Activated CD4-positive, alpha-beta T cell treated with anti-CD3 and anti-CD28 coated beads for 48 hours (primary cell): ENCODE measurements around the gene RIMBP3B.
"Not testable (repeated sequence)": the region's sequence is repeated elsewhere in the genome, so short reads cannot be mapped to it uniquely, and the experiment has no call there.

Source experiments
- DNase-seq: peaks from one replicate; pipeline ENCODE4 v3.0.0-alpha.2; 2020

Gene RIMBP3B

GRCh38 chr22:21383701-21384467 lies at the start of gene RIMBP3B:
RIMBP3B (plus strand) TSS chr22:21383751; CDS start chr22:21383859, 108 bp downstream.
- not testable (repeated sequence) for DNase-seq

DNA sequence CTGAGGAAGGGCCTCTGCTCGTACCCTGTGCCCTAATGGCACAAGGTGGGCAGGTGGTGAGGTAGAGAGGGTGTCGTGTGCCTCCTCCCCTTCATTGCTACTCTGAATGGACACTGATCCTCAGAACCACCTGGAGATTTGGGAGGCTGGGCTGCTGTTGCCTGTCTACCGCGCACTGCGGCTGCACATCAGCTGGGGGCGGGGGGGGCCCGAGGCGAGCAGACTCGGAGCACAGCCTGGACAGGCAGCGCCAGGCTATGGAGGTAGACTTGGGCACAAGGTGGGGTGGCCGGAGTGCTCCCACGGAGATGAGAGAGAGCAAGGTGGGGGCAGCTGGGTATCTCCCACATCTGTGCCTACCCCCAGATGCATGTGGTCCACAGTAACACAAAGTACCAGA lies 26.0 kb upstream of the RIMBP3B start:
- DNase-seq, result not testable (repeated sequence)

DNA sequence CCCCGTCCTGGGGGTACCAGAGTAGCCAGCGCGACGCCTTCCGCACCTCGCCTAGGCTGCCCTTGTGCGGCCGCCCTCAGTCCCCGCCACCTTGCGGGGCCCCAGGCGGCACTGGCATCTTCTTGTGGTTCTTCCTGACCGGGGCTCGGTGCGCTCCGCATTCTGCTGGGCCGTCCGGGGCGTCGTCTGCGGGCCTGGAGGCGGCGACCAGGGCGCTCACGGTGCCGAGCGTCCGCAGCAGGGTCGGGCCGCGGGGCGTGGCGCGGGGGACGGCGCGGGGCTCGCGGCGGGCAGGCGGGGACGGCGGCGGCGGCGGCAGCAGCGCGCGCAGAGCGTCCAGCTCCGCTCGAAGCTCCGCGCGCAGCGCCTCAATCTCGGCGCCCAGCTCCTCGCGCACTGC lies 23.0 kb upstream of the RIMBP3B start:
- not testable (repeated sequence) for DNase-seq

- DNase-seq, result not testable (repeated sequence)
Measured at GRCh38 chr22:21362473-21362872, 21.1 kb upstream of the RIMBP3B start.

DNA sequence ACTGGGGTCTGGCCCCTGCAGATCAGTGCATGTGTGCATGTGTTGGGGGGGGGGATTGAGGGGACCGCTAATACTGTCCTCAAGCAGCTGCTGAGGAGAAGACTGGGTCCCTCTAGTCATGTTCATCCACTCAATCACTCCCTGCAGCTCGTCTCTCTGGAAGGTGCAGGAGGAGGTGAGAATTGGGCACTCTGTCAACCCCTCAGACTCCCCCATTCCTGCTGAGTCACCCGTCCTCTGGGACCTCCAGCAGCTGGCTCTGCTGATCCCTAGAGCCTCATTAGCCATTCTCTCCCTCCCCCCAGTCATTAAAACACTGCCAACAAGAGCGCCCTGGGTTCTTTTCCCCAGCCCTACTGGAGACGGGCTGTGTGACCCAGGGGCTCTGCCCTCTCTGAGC lies 20.5 kb upstream of the RIMBP3B start:
- not testable (repeated sequence) for DNase-seq

DNA sequence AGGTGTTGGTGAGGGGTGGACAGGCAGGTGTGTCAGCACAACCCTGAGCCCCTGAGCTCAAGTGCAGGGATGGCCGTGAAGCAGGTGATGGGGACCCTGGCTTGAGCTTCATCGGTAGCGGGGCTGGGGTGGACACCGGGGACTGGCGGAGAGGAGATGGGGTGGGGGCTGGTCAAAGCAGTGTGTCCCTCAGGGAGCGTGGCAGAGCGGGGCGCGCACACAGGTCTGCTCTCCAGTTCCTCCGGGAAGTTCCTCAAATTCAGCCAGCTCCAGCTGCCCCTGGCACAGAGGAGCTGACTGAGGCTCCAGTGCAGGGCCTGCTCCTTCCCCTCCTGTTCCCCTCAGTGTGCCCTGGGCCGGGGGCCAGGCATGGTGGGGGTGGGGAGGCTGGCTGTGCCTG lies 19.7 kb upstream of the RIMBP3B start:
- DNase-seq, result not testable (repeated sequence)

DNA sequence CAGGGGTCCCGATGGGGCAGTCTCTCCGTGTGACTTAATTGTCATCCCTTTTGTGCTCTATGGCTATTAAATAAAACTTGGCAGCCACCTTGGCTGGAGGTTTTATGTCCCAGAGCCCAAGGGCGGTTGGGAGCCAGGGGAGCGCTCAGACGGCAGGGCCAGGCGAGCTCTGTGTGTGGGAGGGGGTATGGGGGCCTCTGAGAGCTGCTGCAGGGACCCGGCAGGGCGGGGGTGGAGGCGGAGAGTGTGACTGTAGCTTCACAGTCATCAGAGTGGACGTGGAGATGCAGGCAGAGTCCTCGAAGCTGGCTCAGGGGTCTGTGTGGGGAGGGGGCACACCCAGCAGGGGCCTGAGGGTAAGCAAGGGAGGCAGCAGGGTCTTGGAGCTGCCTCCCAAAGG lies 19.2 kb upstream of the RIMBP3B start:
- not testable (repeated sequence) for DNase-seq

DNA sequence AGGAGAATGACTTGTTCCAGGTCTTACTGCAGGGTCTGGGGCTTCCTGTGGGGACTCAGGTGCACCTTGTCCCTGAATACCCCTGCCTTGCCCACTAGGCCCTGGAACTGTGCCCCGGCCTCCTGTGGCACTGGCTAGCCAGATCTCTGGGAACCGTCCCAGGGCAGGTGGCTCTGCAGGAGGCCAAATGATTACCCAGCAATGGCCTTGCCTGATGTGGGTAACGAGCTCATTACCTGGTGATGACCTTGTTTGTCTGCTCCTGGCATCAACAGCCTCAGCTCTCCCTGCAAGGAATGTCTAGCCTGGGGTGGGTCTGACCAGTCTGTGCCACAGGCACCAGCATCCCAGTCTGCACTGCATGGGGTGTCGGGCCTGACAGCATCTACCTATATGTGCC lies 18.2 kb upstream of the RIMBP3B start:
- not testable (repeated sequence) for DNase-seq

GRCh38 chr22:21368603-21369310 lies 14.8 kb upstream of the RIMBP3B start:
- DNase-seq, result not testable (repeated sequence)

DNA sequence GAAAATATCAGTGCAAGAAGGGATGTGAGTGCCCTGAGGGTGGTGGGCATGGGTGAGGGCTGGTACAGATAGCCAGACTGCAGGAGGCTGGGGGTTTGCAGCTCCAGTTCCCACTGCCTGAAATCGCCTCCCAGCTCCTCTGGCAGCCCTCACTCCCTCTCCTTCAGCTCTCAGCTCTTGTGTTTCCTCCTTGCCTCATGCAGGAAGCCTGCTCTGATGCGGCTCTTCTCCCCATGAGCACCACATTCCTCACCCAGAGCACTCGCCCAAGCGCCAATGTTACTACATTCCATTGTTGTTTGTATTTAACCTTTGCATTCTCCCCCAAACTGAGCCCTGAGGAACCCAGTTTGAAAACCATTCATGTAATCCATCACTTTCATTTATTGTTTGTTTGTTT lies 7.7 kb upstream of the RIMBP3B start:
- DNase-seq, result not testable (repeated sequence)

DNA sequence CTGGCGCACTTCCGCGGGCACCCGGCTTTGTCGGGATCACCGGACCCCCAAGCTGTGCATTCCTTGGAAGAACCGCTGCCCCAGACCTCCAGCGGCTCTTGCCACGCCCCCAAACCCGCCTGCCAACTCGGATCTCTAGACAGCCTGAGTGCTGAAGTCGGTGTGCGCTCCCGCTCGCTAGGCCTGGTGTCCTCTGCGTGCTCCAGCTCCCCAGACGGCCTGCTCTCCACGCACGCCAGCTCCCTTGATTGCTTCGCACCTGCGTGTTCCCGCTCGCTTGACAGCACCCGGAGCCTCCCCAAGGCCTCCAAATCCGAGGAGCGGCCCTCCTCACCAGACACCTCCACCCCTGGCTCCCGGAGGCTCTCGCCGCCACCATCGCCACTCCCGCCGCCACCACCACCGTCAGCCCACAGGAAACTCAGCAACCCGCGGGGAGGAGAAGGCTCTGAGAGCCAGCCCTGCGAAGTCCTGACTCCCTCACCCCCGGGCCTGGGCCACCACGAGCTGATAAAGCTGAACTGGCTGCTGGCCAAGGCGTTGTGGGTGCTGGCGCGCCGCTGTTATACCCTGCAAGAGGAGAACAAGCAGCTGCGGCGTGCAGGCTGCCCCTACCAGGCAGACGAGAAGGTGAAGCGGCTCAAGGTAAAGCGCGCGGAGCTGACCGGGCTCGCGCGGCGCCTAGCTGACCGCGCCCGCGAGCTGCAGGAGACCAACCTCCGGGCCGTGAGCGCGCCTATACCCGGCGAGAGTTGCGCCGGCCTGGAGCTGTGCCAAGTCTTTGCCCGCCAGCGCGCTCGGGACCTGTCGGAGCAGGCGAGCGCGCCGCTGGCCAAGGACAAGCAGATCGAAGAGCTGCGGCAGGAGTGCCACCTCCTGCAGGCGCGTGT lies 1.2 kb downstream of the RIMBP3B start:
- not testable (repeated sequence) for DNase-seq

DNA sequence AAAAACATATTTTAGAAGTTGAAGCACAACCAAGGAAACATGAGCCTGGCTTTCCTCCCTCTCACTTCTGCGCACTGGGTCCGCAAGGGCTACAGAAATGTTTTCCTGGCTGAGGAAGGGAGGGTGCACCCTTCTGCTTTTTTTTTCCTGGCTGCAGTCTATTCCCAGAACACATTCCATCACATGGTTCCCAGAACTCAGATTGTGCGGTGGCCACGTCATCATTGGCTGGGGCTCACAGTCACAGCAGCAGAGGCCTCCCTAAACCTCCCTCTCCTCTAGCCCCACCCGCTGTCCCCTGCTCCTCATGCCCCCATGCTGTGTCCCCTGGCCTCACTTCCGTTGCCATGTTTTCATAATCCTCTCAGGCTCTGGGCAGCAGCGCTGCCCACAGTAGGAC lies 5.9 kb downstream of the RIMBP3B start:
- not testable (repeated sequence) for DNase-seq

DNA sequence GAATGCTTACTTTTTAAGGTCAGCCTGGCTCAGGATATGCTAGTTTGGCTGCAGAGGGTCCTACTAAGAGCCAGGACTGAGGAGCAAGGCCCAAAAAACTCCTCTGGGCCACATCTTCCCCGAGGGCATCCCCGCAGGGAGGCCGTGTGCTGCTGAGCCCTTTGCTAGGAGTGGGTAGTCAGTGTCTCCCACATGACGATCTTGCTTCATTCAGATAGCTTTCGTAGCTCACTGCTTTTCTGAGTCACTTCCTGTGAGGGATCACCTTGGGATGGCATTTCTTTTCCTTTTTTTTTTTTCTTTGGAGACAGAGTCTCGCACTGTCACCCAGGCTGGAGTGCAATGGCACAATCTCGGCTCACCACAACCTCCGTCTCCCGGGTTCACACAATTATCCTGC lies 6.5 kb downstream of the RIMBP3B start:
- not testable (repeated sequence) for DNase-seq

- DNase-seq, result not testable (repeated sequence)
Measured at GRCh38 chr22:21394613-21395012, 11.1 kb downstream of the RIMBP3B start.

DNA sequence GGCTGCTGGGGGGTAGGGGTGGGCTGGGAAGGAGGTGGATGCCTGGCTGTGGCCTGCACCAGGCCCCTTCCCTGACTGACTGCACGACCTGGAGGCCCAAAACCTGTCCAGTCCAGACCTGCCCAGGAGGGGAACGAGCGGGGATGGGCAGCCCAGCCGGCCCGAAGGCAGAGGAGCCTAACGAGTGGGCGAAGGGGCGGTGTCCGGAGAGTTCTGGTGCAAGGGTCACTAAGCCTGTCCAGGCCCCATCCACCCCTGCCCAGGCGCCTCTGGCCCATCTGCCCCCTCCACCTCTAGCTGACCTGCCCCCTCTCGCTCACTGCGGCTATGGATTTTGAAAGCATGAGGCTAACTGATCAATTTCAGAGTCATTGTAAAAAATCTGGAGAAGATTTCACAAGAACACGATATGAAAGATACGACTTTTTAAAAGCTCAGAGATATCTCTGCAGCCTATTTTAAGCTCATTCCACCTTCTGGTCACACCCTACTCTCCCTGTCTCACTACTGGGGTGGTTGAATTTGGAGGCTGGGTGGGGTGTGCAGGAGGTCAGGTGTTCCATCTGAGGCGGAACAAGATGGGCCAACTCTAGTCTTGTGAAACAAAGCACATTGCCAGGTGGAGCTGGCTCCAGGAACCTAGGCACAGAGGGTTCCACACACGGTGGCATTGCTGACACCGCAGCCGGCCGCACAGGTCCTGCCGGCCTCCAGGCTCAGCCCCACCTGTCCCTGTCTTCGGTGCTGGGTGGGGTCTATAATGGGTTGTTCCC lies 17.8 kb downstream of the RIMBP3B start:
- DNase-seq, result not testable (repeated sequence)

- not testable (repeated sequence) for DNase-seq
Measured at GRCh38 chr22:21402763-21403314, 19.3 kb downstream of the RIMBP3B start.

GRCh38 chr22:21407139-21407538 lies 23.6 kb downstream of the RIMBP3B start:
- not testable (repeated sequence) for DNase-seq

DNA sequence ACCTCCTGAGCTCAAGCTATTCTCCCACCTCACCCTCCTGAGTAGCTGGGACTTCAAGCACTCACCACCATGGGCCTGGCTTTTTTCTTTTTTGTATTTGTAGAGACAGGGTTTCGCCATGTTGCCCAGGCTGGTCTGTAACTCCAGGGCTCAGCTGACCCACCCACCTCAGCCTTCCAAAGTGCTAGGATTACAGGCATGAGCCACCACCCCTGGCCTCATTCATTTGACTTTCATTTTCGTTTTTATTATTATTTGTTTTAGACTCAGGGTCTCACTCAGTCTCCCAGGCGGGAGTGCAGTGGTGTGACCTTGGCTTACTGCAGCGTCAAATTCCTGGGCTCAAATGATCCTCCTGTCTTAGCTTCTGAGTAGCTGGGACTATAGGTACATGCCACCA lies 24.2 kb downstream of the RIMBP3B start:
- not testable (repeated sequence) for DNase-seq

DNA sequence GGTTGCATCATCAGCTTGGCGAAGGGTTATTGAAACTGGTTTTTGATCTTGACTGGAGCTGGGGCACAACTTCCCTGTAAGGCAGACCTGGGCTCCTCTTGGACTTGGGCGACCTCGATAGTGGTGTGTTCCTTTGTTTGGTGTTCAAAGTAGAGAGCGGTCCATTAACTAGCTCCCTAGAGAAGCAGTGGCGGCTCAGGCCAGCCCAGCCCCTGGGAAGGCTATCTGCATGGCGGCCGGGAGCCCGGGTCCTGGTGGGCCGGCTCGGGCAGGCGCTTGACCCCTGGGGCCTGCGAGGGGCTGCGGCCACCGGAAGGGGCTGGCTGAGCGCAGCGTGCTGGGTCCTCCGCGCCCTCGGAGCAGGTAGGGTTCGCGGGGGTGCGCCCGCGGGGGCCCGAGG lies 32.8 kb downstream of the RIMBP3B start:
- DNase-seq, result not testable (repeated sequence)

GRCh38 chr22:21417227-21417746 lies 33.7 kb downstream of the RIMBP3B start, which contains the start of gene HIC2:
HIC2 (plus strand) TSS chr22:21417371; CDS start chr22:21442832, 25,461 bp downstream.
- DNase-seq, result not testable (repeated sequence)

DNA sequence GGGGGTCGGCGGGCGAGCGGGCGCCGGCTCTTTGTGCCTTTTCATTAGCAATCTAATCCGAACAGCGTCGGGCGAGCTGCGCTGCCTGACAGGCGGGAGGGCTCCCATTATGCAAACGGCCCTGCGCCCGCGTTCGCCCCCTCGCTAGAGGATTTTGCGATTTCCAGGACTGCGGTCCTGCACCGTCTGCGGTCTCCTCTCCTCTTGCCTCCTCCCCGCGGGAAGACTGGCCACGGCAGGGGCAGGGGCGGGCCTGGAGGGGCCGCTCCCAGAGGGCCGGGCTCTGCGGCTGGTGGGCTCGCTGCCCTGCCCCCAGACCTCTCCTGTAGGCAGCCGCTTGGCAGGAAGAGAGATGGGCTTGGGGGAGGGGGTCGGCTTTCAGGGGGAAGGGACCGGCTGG lies 34.3 kb downstream of the RIMBP3B start:
- peak; percentile 33 for DNase-seq
